Trophoblast cell (in vitro differentiated cells and primary cell): ENCODE results near the gene TMA7. TPM values are rescaled to one million over a fixed set of nuclear protein-coding genes. Genes with fewer than 3 reads are reported as not detected.

Source experiments
- DNase-seq, 2 donors: peaks; one replicate each; pipeline ENCODE4 v3.0.0-alpha.2; 2016
- H2AFZ ChIP-seq: 2 replicates; pipeline ENCODE4 v1.6.1; 2013; ENCODE audit warnings: low read length, moderate library complexity, mild to moderate bottlenecking; ENCODE audit not compliant: insufficient read depth, poor library complexity
- H2AK5ac ChIP-seq: 2 replicates; pipeline ENCODE4 v1.6.1; 2013; ENCODE audit warnings: mild to moderate bottlenecking, low read length
- H2BK120ac ChIP-seq: 2 replicates; pipeline ENCODE4 v1.6.1; 2013; ENCODE audit warnings: low read length, mild to moderate bottlenecking, moderate library complexity; ENCODE audit not compliant: insufficient read depth, poor library complexity
- H2BK12ac ChIP-seq: 2 replicates; pipeline ENCODE4 v1.6.1; 2013; ENCODE audit warnings: mild to moderate bottlenecking, low read length, moderate library complexity
- H2BK5ac ChIP-seq: 2 replicates; pipeline ENCODE4 v1.6.1; 2013; ENCODE audit warnings: low read length, low read depth, moderate library complexity, mild to moderate bottlenecking; ENCODE audit not compliant: poor library complexity
- H3K14ac ChIP-seq: 2 replicates; pipeline ENCODE4 v1.6.1; 2013; ENCODE audit warnings: mild to moderate bottlenecking, low read length
- H3K18ac ChIP-seq: 2 replicates; pipeline ENCODE4 v1.6.1; 2013; ENCODE audit warnings: mild to moderate bottlenecking, low read length
- H3K23ac ChIP-seq: 2 replicates; pipeline ENCODE4 v1.6.1; 2013; ENCODE audit warnings: low read length
- H3K27ac ChIP-seq: 2 replicates; pipeline ENCODE4 v1.5.1; 2013; ENCODE audit warnings: low read depth, mild to moderate bottlenecking, inconsistent platforms, low read length, moderate library complexity
- H3K27me3 ChIP-seq: 2 replicates; pipeline ENCODE4 v1.6.1; 2013; ENCODE audit warnings: inconsistent platforms, mild to moderate bottlenecking, low read length, moderate library complexity; ENCODE audit not compliant: insufficient read depth
- H3K36me3 ChIP-seq, 2 experiments: 1 replicate in 1 of 2; 2 replicates in 1 of 2; pipeline ENCODE4 v1.6.1; 2013; ENCODE audit warnings: low read length in 2 of 2, mild to moderate bottlenecking in 2 of 2, moderate library complexity in 1 of 2; ENCODE audit not compliant: insufficient read depth in 2 of 2, control insufficient read depth in 1 of 2
- H3K4ac ChIP-seq: 2 replicates; pipeline ENCODE4 v1.6.1; 2013; ENCODE audit warnings: low read depth, mild to moderate bottlenecking, low read length, moderate library complexity
- H3K4me1 ChIP-seq, 2 experiments: 1 replicate in 1 of 2; 2 replicates in 1 of 2; pipeline ENCODE4 v1.6.1; 2013; ENCODE audit warnings: low read length in 2 of 2, mild to moderate bottlenecking in 2 of 2, moderate library complexity in 1 of 2; ENCODE audit not compliant: insufficient read depth in 2 of 2, control insufficient read depth in 1 of 2
- H3K4me2 ChIP-seq: 2 replicates; pipeline ENCODE4 v1.6.1; 2013; ENCODE audit warnings: inconsistent platforms, mild to moderate bottlenecking, low read length, moderate library complexity
- H3K4me3 ChIP-seq: 2 replicates; pipeline ENCODE4 v1.5.1; 2013; ENCODE audit warnings: mild to moderate bottlenecking, low read depth, low read length, inconsistent platforms
- H3K79me1 ChIP-seq: one replicate; pipeline ENCODE4 v1.6.1; 2013; ENCODE audit warnings: low read length
- H3K79me2 ChIP-seq: 2 replicates; pipeline ENCODE4 v1.6.1; 2013; ENCODE audit warnings: low read length, mild to moderate bottlenecking; ENCODE audit not compliant: control insufficient read depth, insufficient read depth, poor library complexity
- H3K9ac ChIP-seq: 2 replicates; pipeline ENCODE4 v1.6.1; 2013; ENCODE audit warnings: mild to moderate bottlenecking, low read length
- H3K9me3 ChIP-seq: 2 replicates; pipeline ENCODE4 v1.6.1; 2013; ENCODE audit warnings: low read depth, mild to moderate bottlenecking, control low read depth, inconsistent platforms, low read length; ENCODE audit not compliant: insufficient read depth
- H4K12ac ChIP-seq: 2 replicates; pipeline ENCODE4 v1.6.1; 2013; ENCODE audit warnings: low read depth, mild to moderate bottlenecking, low read length, moderate library complexity
- H4K8ac ChIP-seq: 2 replicates; pipeline ENCODE4 v1.6.1; 2013; ENCODE audit warnings: low read depth, mild to moderate bottlenecking, low read length, moderate library complexity
- H4K91ac ChIP-seq: one replicate; pipeline ENCODE4 v1.6.1; 2013; ENCODE audit warnings: low read depth, mild to moderate bottlenecking, low read length, moderate library complexity
- WGBS: extraction: QIAGEN DNeasy Blood & Tissue Kit; methylation state at CpG from one replicate; pipeline ENCODE4 v1.1.7; 2013; ENCODE audit warnings: missing lambda C conversion rate; ENCODE audit not compliant: insufficient read length, insufficient coverage; ENCODE audit errors: extremely low coverage; 5-methylcytosine and 5-hydroxymethylcytosine counted together
- polyA plus RNA-seq: library from polyadenylated mRNA; stranded (reverse); fragments of 200-250 nt; gene quantifications from 2 replicates; pipeline ENCODE4 v1.2.3, GENCODE V29; 2013

The TMA7 gene
- polyA plus RNA-seq = 586 and 607 TPM in 2 replicates

DNA sequence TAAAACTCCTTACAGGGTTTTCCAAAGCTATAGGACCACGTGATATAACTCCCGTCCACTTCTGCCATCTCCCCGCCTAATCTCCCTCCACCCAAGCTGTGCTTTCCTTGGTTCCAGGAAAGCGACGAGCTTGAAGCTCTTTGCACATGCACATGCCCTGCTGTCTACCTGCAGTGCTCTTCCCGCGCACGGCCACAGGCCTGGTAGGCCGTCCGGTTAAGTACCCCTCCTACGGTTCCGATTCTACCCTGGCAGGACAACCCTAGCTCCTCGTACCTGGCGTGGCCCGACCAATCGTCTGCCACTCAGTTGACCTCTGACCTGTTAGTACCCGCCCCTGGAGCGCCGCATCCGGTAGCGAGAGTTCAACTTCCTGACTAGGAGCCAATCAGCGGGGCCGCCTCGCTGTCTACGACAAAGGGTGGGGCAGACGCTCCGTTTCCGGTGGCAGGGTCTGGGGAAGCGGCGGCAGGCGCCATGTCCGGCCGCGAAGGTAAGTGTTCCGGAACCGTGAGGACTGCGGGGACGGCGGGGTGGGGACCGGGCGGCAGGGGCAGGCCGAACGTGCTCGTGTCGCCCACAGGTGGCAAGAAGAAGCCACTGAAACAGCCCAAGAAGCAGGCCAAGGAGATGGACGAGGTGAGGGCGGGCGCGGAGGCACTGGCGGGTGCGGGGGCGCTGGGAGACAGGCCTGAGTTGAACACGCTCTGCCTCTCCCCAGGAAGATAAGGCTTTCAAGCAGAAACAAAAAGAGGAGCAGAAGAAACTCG lies at the start of gene TMA7, which contains the start of gene CCDC51:
TSS of gene TMA7 (plus strand) at position 438 of the 770 bp plus-strand sequence. CDS start at position 478, 40 bp downstream.
TSS of gene CCDC51 (minus strand) at position 300 of the 770 bp plus-strand sequence. CDS start 4,991 bp downstream, outside the sequence.
- H2BK5ac ChIP-seq = peak within 1 kb of the TSS; percentile 68
- peak within 1 kb of the TSS; percentile 59 for H3K27ac ChIP-seq
- H2BK120ac ChIP-seq = peak within 1 kb of the TSS; percentile 67
- no peak within 1 kb of the TSS for H2BK12ac ChIP-seq
- H4K8ac ChIP-seq = peak within 1 kb of the TSS; percentile 96
- WGBS = no CpG with 5 or more reads among the region's 54 CpGs
- H2AFZ ChIP-seq = peak within 1 kb of the TSS; percentile 69
- peak within 1 kb of the TSS; percentile 93 for H3K4ac ChIP-seq
- H3K27me3 ChIP-seq = no peaks in the 10 kb centered on the region
- H3K14ac ChIP-seq = peak within 1 kb of the TSS; percentile 91
- peak within 1 kb of the TSS; percentile 96 for H3K9ac ChIP-seq
- H3K4me1 ChIP-seq = peaks cover 4% of the 10 kb centered on the region in 2 experiments
- H3K36me3 ChIP-seq = peaks cover 16 to 22% of the 10 kb centered on the region in 2 experiments
- no peak within 1 kb of the TSS for H3K23ac ChIP-seq
- H3K79me2 ChIP-seq = peaks cover 7% of the 10 kb centered on the region
- H3K79me1 ChIP-seq = peaks cover 6% of the 10 kb centered on the region
- no peaks in the 10 kb centered on the region for H3K9me3 ChIP-seq
- H4K91ac ChIP-seq = peak within 1 kb of the TSS; percentile 89
- DNase-seq = peak; percentile 99
- peak within 1 kb of the TSS; percentile 94 for H3K4me3 ChIP-seq
- H2AK5ac ChIP-seq = peak within 1 kb of the TSS; percentile 61
- peak within 1 kb of the TSS; percentile 86 for H3K18ac ChIP-seq
- H3K4me2 ChIP-seq = peak within 1 kb of the TSS; percentile 89
- peak within 1 kb of the TSS; percentile 85 for H4K12ac ChIP-seq

DNA sequence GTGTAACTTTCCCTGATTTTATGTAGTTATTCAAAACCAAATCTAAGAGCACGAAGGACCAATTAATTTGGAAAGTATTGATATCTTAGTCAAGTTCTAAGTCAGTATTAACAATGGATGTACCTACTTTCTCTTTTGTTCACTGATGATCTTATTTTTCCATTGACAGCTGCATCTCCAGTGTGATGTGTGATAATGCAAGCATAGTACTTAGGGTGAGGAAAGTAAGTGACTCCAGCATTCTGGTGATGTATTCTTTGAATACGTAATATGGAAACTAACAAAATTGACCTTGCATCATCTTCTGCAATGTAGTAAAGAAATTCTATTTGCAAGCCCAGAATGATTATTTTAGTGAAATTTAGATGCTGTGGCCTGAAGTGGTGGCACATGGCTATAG lies 45.7 kb upstream of the TMA7 start:
- H3K9ac ChIP-seq = no peak overlapping the region
- H2BK120ac ChIP-seq = no peak overlapping the region
- no CpG with 5 or more reads among the region's 2 CpGs for WGBS

GRCh38 chr3:48395714-48396113 lies 44.3 kb upstream of the TMA7 start:
- no peak overlapping the region for H3K4ac ChIP-seq
- no peak overlapping the region for H4K8ac ChIP-seq
- no peak overlapping the region for H4K12ac ChIP-seq
- no CpG with 5 or more reads among the region's 3 CpGs for WGBS
- H3K36me3 ChIP-seq = no peaks in the 10 kb centered on the region
- H3K4me2 ChIP-seq = no peak overlapping the region
- no peaks in the 10 kb centered on the region for H3K27me3 ChIP-seq
- H2BK12ac ChIP-seq = no peak overlapping the region
- H2BK5ac ChIP-seq = no peak overlapping the region
- no peak overlapping the region for H4K91ac ChIP-seq
- H2AK5ac ChIP-seq = no peak overlapping the region
- H3K4me3 ChIP-seq = no peak overlapping the region
- no peak overlapping the region for H3K23ac ChIP-seq
- DNase-seq = no peak
- H3K18ac ChIP-seq = no peak overlapping the region
- H3K9ac ChIP-seq = no peak overlapping the region
- H3K4me1 ChIP-seq = no peaks in the 10 kb centered on the region
- no peak overlapping the region for H3K27ac ChIP-seq
- no peaks in the 10 kb centered on the region for H3K9me3 ChIP-seq
- no peak overlapping the region for H3K14ac ChIP-seq
- H3K79me1 ChIP-seq = no peaks in the 10 kb centered on the region
- no peaks in the 10 kb centered on the region for H3K79me2 ChIP-seq
- no peak overlapping the region for H2AFZ ChIP-seq
- no peak overlapping the region for H2BK120ac ChIP-seq

More for the DNA sequence above, 45.7 kb upstream of the TMA7 start:
- no peak overlapping the region for H4K91ac ChIP-seq
- H2BK5ac ChIP-seq = no peak overlapping the region
- no peaks in the 10 kb centered on the region for H3K27me3 ChIP-seq
- H3K79me1 ChIP-seq = no peaks in the 10 kb centered on the region
- no peak overlapping the region for H2BK12ac ChIP-seq
- no peak overlapping the region for H3K4me2 ChIP-seq
- H3K9me3 ChIP-seq = no peaks in the 10 kb centered on the region
- H3K27ac ChIP-seq = no peak overlapping the region
- H3K4me3 ChIP-seq = no peak overlapping the region
- no peaks in the 10 kb centered on the region for H3K79me2 ChIP-seq
- H4K8ac ChIP-seq = no peak overlapping the region
- no peaks in the 10 kb centered on the region for H3K4me1 ChIP-seq
- no peak overlapping the region for H3K23ac ChIP-seq
- no peak overlapping the region for H2AFZ ChIP-seq
- H2AK5ac ChIP-seq = no peak overlapping the region
- DNase-seq = peak in 1 of 2 donors; percentile 8
- no peak overlapping the region for H3K4ac ChIP-seq
- no peak overlapping the region for H3K18ac ChIP-seq
- H3K14ac ChIP-seq = no peak overlapping the region
- H3K36me3 ChIP-seq = no peaks in the 10 kb centered on the region
- no peak overlapping the region for H4K12ac ChIP-seq

- no peaks in the 10 kb centered on the region for H3K27me3 ChIP-seq
- H3K4ac ChIP-seq = no peak overlapping the region
- H4K8ac ChIP-seq = no peak overlapping the region
- no peak overlapping the region for H2AK5ac ChIP-seq
- H3K9ac ChIP-seq = no peak overlapping the region
- no peak overlapping the region for H3K4me3 ChIP-seq
- no peak overlapping the region for H2BK5ac ChIP-seq
- H2BK120ac ChIP-seq = no peak overlapping the region
- no peak for DNase-seq
- no peak overlapping the region for H3K18ac ChIP-seq
- no peak overlapping the region for H4K12ac ChIP-seq
- peaks cover 4% of the 10 kb centered on the region in 2 experiments for H3K36me3 ChIP-seq
- H2AFZ ChIP-seq = no peak overlapping the region
- no peak overlapping the region for H4K91ac ChIP-seq
- H3K23ac ChIP-seq = no peak overlapping the region
- H3K79me2 ChIP-seq = no peaks in the 10 kb centered on the region
- H3K4me1 ChIP-seq = no peaks in the 10 kb centered on the region
- no peak overlapping the region for H3K14ac ChIP-seq
- no CpG with 5 or more reads among the region's 9 CpGs for WGBS
- H2BK12ac ChIP-seq = no peak overlapping the region
- H3K4me2 ChIP-seq = no peak overlapping the region
- no peaks in the 10 kb centered on the region for H3K9me3 ChIP-seq
- no peaks in the 10 kb centered on the region for H3K79me1 ChIP-seq
- H3K27ac ChIP-seq = no peak overlapping the region
Measured at GRCh38 chr3:48397767-48398681, 42.0 kb upstream of the TMA7 start.
